ENCODE results near the gene GPR82. TPM values are rescaled to one million over a fixed set of nuclear protein-coding genes. Genes with fewer than 3 reads are reported as not detected.
A peak's percentile ranks its signal among the peaks of the same experiment; 100 is the strongest.
"Not testable (repeated sequence)": the region's sequence is repeated elsewhere in the genome, so short reads cannot be mapped to it uniquely, and the experiment has no call there.

GPR82 gene
- under 0.01 TPM in 1 of 2 replicates, not detected in the other for total RNA-seq

- DNase-seq (ENCODE audit: low read depth): no peak
- no peak for TF ChIP-seq CTCF (IDR thresholded peaks at IDR 0.05; ENCODE audit: insufficient read depth, low read depth, low read length)
- H3K4me3 ChIP-seq (ENCODE audit: low read depth, low read length): no peak within 1 kb of the TSS
Observed at GRCh38 chrX:41723826-41724225, at the start of gene GPR82. GPR82 (plus strand) TSS chrX:41724181; CDS start chrX:41727027, 2,846 bp downstream.

GRCh38 chrX:41676361-41676760 lies 47.6 kb upstream of the GPR82 start:
- H3K4me3 ChIP-seq (ENCODE audit: low read depth, low read length); DNase-seq (ENCODE audit: low read depth): not testable (repeated sequence)

GRCh38 chrX:41677183-41678060 lies 46.6 kb upstream of the GPR82 start:
- no peak for TF ChIP-seq CTCF (IDR thresholded peaks at IDR 0.05; ENCODE audit: insufficient read depth, low read depth, low read length)
- peak; percentile 19 for DNase-seq (ENCODE audit: low read depth)
- no peak overlapping the region for H3K4me3 ChIP-seq (ENCODE audit: low read depth, low read length)

- TF ChIP-seq CTCF (IDR thresholded peaks at IDR 0.05; ENCODE audit: insufficient read depth, low read depth, low read length): no peak
- no peak for DNase-seq (ENCODE audit: low read depth)
- H3K4me3 ChIP-seq (ENCODE audit: low read depth, low read length): no peak overlapping the region
Observed at GRCh38 chrX:41684138-41684537, 39.8 kb upstream of the GPR82 start.

GRCh38 chrX:41684940-41685339 lies 39.0 kb upstream of the GPR82 start:
- H3K4me3 ChIP-seq (ENCODE audit: low read depth, low read length): no peak overlapping the region
- DNase-seq (ENCODE audit: low read depth): no peak
- TF ChIP-seq CTCF (IDR thresholded peaks at IDR 0.05; ENCODE audit: insufficient read depth, low read depth, low read length): no peak

GRCh38 chrX:41686788-41687187 lies 37.2 kb upstream of the GPR82 start:
- DNase-seq (ENCODE audit: low read depth): no peak
- H3K4me3 ChIP-seq (ENCODE audit: low read depth, low read length): no peak overlapping the region
- no peak for TF ChIP-seq CTCF (IDR thresholded peaks at IDR 0.05; ENCODE audit: insufficient read depth, low read depth, low read length)

- no peak overlapping the region for H3K4me3 ChIP-seq (ENCODE audit: low read depth, low read length)
- DNase-seq (ENCODE audit: low read depth): no peak
- no peak for TF ChIP-seq CTCF (IDR thresholded peaks at IDR 0.05; ENCODE audit: insufficient read depth, low read depth, low read length)
Observed at GRCh38 chrX:41688156-41688555, 35.8 kb upstream of the GPR82 start.
